ENCODE results near the gene OR6C2.

DNA sequence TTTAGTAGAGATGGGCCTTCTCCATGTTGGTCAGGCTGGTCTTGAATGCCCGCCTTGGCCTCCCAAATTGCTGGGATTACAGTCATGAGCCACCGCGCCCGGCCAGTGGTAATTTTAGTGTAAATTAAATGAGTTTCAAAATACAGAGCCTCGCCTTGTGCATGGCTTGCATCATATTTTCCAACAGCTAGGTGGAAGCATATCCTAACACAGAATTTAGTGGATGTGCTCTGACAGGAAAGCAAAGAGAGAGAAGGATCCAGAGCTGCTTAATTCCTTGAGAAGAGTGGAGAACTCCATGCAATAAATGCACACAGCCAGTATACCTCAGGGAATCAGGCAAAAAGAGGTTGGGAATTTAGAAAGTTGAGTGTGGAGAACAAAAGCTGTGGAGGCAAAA, 2.5 kb downstream of the OR6C2 start:
- TF ChIP-seq, protein P1, sequence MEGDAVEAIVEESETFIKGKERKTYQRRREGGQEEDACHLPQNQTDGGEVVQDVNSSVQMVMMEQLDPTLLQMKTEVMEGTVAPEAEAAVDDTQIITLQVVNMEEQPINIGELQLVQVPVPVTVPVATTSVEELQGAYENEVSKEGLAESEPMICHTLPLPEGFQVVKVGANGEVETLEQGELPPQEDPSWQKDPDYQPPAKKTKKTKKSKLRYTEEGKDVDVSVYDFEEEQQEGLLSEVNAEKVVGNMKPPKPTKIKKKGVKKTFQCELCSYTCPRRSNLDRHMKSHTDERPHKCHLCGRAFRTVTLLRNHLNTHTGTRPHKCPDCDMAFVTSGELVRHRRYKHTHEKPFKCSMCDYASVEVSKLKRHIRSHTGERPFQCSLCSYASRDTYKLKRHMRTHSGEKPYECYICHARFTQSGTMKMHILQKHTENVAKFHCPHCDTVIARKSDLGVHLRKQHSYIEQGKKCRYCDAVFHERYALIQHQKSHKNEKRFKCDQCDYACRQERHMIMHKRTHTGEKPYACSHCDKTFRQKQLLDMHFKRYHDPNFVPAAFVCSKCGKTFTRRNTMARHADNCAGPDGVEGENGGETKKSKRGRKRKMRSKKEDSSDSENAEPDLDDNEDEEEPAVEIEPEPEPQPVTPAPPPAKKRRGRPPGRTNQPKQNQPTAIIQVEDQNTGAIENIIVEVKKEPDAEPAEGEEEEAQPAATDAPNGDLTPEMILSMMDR (conservative IDR thresholded peaks at IDR 0.05 in 1 of 2, IDR thresholded peaks at IDR 0.05 in 1 of 2; ENCODE audit: low read depth in 1 of 2, low read length in 2 of 2), result no peak
- no peak for TF ChIP-seq EZH2 (IDR thresholded peaks at IDR 0.05; ENCODE audit: low read length, missing control alignments)
